ENCODE results near the gene ALPL. TPM values are rescaled to one million over a fixed set of nuclear protein-coding genes. Genes with fewer than 3 reads are reported as not detected.

ALPL gene
- total and polyA plus RNA-seq, 7 donors, result 0.73 to 2.0 (median 1.3) TPM

GRCh38 chr1:21575351-21575942 lies 66.2 kb downstream of the ALPL start:
- Histone ChIP-seq H3K4me3 (no peak overlapping the region), H3K36me3 (ENCODE audit: insufficient read depth in 1 of 2, low read depth in 1 of 2) (no peaks in the 10 kb centered on the region), H3K27ac (no peak overlapping the region), H3K27me3 (ENCODE audit: insufficient read depth in 3 of 3, low read length in 2 of 3) (peaks cover 0 to 11% (median 4%) of the 10 kb centered on the region in 3 donors), H3K4me1 (no peaks in the 10 kb centered on the region), H3K9me3 (peaks cover 5% of the 10 kb centered on the region)
- WGBS, 3 donors, result 88 to 92% (median 89%) methylated on average over 18 of the region's 18 CpGs
- intact Hi-C loops (cut with DNase I), result loop anchor here in 1 of 2 donors (2.0 to 5.0 kb wide), 2 partner anchors 67 to 338 kb away; partner anchors contain the start of gene ALPL
- DNase-seq (no peak), ATAC-seq (no peak)
- no peak for TF ChIP-seq CTCF (IDR thresholded peaks at IDR 0.05)

- no peak for ATAC-seq
- Histone ChIP-seq H3K4me3 (no peak overlapping the region), H3K27me3 (ENCODE audit: insufficient read depth in 3 of 3, low read length in 2 of 3) (peaks cover 0 to 11% (median 4%) of the 10 kb centered on the region in 3 donors), H3K36me3 (ENCODE audit: insufficient read depth in 1 of 2, low read depth in 1 of 2) (no peaks in the 10 kb centered on the region), H3K4me1 (no peaks in the 10 kb centered on the region), H3K9me3 (peaks cover 5% of the 10 kb centered on the region), H3K27ac (no peak overlapping the region)
- intact Hi-C loops (cut with DNase I), result loop anchor here in 1 of 2 donors (5.0 kb wide), 1 partner anchor 339 kb away; no protein-coding TSS in a partner anchor
- DNase-seq, result no peak
- 91 to 95% (median 92%) methylated on average over 7 of the region's 7 CpGs for whole genome bisulfite sequencing, 3 donors
- no peak for TF ChIP-seq CTCF (IDR thresholded peaks at IDR 0.05)
Observed at GRCh38 chr1:21576031-21576797, 67.0 kb downstream of the ALPL start.

GRCh38 chr1:21576798-21577187 lies 67.6 kb downstream of the ALPL start:
- ATAC-seq, result no peak
- intact Hi-C loops (cut with DNase I), result loop anchor here in 1 of 2 donors (5.0 kb wide), 1 partner anchor 339 kb away; no protein-coding TSS in a partner anchor
- 87 to 93% (median 88%) methylated on average over 5 of the region's 5 CpGs for WGBS, 3 donors

GRCh38 chr1:21577324-21577723 lies 68.1 kb downstream of the ALPL start:
- no peaks in the 10 kb centered on the region for H3K9me3 ChIP-seq
- no peak for ATAC-seq
- no peak for DNase-seq
- peaks cover 0 to 11% (median 4%) of the 10 kb centered on the region in 3 donors for H3K27me3 ChIP-seq (ENCODE audit: insufficient read depth in 3 of 3, low read length in 2 of 3)
- no peaks in the 10 kb centered on the region for H3K4me1 ChIP-seq
- no peak for TF ChIP-seq CTCF (IDR thresholded peaks at IDR 0.05)
- WGBS, 3 donors, result 76 to 80% (median 76%) methylated on average over 25 to 26 of the region's 26 CpGs
- H3K27ac ChIP-seq, result no peak overlapping the region
- intact Hi-C loops (cut with DNase I), result loop anchor here in 1 of 2 donors (5.0 kb wide), 1 partner anchor 340 kb away; no protein-coding TSS in a partner anchor
- H3K36me3 ChIP-seq (ENCODE audit: insufficient read depth in 1 of 2, low read depth in 1 of 2), result no peaks in the 10 kb centered on the region
- H3K4me3 ChIP-seq, result no peak overlapping the region

More at GRCh38 chr1:21576798-21577187, 67.6 kb downstream of the ALPL start:
- H3K36me3 ChIP-seq (ENCODE audit: insufficient read depth in 1 of 2, low read depth in 1 of 2), result no peaks in the 10 kb centered on the region
- H3K4me1 ChIP-seq, result no peaks in the 10 kb centered on the region
- H3K9me3 ChIP-seq, result peaks cover 5% of the 10 kb centered on the region
- peaks cover 0 to 11% (median 4%) of the 10 kb centered on the region in 3 donors for H3K27me3 ChIP-seq (ENCODE audit: insufficient read depth in 3 of 3, low read length in 2 of 3)
- no peak overlapping the region for H3K27ac ChIP-seq
- no peak for TF ChIP-seq CTCF (IDR thresholded peaks at IDR 0.05)
- H3K4me3 ChIP-seq, result no peak overlapping the region
- DNase-seq, result no peak
